ENCODE measurements around the gene EFHC1. TPM values are rescaled to one million over a fixed set of nuclear protein-coding genes. Genes with fewer than 3 reads are reported as not detected.

EFHC1 gene
- polyA plus RNA-seq, 2 donors: 8.4 to 14.4 TPM

- 78 to 83% methylated on average over 9 of the region's 9 CpGs for WGBS, 2 donors
- H3K27ac ChIP-seq (ENCODE audit: low read depth in 2 of 2, low read length in 1 of 2): no peak overlapping the region
- peaks cover 7 to 9% of the 10 kb centered on the region in 2 donors for H3K4me1 ChIP-seq (ENCODE audit: control insufficient read depth in 2 of 2, insufficient read depth in 2 of 2, low read length in 1 of 2)
These were observed 124.7 kb downstream of the EFHC1 start for GRCh38 chr6:52544602-52545405.

GRCh38 chr6:52545406-52546119 lies 125.4 kb downstream of the EFHC1 start:
- no peaks in the 10 kb centered on the region for H3K36me3 ChIP-seq (ENCODE audit: control insufficient read depth in 2 of 2, insufficient read depth in 2 of 2, low read length in 1 of 2)
- WGBS, 2 donors: 80 to 82% methylated on average over 6 of the region's 6 CpGs
- H3K27me3 ChIP-seq (ENCODE audit: control insufficient read depth in 1 of 2, insufficient read depth in 2 of 2, low read length in 2 of 2): no peaks in the 10 kb centered on the region
- H3K4me3 ChIP-seq (ENCODE audit: low read depth in 1 of 2, low read length in 2 of 2): no peak overlapping the region
- peaks cover 7 to 9% of the 10 kb centered on the region in 2 donors for H3K4me1 ChIP-seq (ENCODE audit: control insufficient read depth in 2 of 2, insufficient read depth in 2 of 2, low read length in 1 of 2)
- H3K9me3 ChIP-seq (ENCODE audit: control insufficient read depth in 2 of 2, insufficient read depth in 1 of 2, low read depth in 1 of 2, low read length in 1 of 2): no peaks in the 10 kb centered on the region
- no peak overlapping the region for H3K27ac ChIP-seq (ENCODE audit: low read depth in 2 of 2, low read length in 1 of 2)

More at GRCh38 chr6:52544602-52545405, 124.7 kb downstream of the EFHC1 start:
- Histone ChIP-seq H3K4me3 (ENCODE audit: low read depth in 1 of 2, low read length in 2 of 2) (no peak overlapping the region), H3K36me3 (ENCODE audit: control insufficient read depth in 2 of 2, insufficient read depth in 2 of 2, low read length in 1 of 2) (no peaks in the 10 kb centered on the region), H3K27me3 (ENCODE audit: control insufficient read depth in 1 of 2, insufficient read depth in 2 of 2, low read length in 2 of 2) (no peaks in the 10 kb centered on the region), H3K9me3 (ENCODE audit: control insufficient read depth in 2 of 2, insufficient read depth in 1 of 2, low read depth in 1 of 2, low read length in 1 of 2) (no peaks in the 10 kb centered on the region)

DNA sequence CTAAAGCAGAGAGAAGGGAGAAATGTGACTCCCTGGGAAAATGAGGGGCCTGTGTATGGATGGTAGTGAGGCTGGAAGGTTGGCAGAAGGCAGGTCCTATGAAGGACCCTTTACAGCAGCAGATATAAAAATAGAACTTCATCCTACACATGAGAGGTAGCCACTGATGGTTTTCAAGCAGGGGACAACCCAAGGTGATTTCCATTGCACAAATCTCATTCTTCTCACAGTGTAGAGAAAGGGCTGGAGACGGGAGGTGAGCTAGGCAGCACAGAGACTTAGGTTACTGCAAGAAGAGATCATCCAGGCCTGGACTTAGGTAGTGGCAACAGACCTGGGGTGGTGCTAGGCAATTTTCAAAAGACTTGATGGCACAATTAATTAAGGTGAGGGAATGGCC lies 126.0 kb downstream of the EFHC1 start:
- no peaks in the 10 kb centered on the region for H3K9me3 ChIP-seq (ENCODE audit: control insufficient read depth in 2 of 2, insufficient read depth in 1 of 2, low read depth in 1 of 2, low read length in 1 of 2)
- H3K4me1 ChIP-seq (ENCODE audit: control insufficient read depth in 2 of 2, insufficient read depth in 2 of 2, low read length in 1 of 2): peaks cover 7 to 9% of the 10 kb centered on the region in 2 donors
- 87 to 91% methylated on average over 1 of the region's 1 CpG for WGBS, 2 donors
- no peak overlapping the region for H3K4me3 ChIP-seq (ENCODE audit: low read depth in 1 of 2, low read length in 2 of 2)
- no peak overlapping the region for H3K27ac ChIP-seq (ENCODE audit: low read depth in 2 of 2, low read length in 1 of 2)
- H3K36me3 ChIP-seq (ENCODE audit: control insufficient read depth in 2 of 2, insufficient read depth in 2 of 2, low read length in 1 of 2): no peaks in the 10 kb centered on the region
- no peaks in the 10 kb centered on the region for H3K27me3 ChIP-seq (ENCODE audit: control insufficient read depth in 1 of 2, insufficient read depth in 2 of 2, low read length in 2 of 2)

- H3K27ac ChIP-seq (ENCODE audit: low read depth in 2 of 2, low read length in 1 of 2): no peak overlapping the region
- WGBS, 2 donors: 78 to 84% methylated on average over 3 of the region's 3 CpGs
- peaks cover 8 to 13% of the 10 kb centered on the region in 2 donors for H3K4me1 ChIP-seq (ENCODE audit: control insufficient read depth in 2 of 2, insufficient read depth in 2 of 2, low read length in 1 of 2)
These were observed 126.5 kb downstream of the EFHC1 start for GRCh38 chr6:52546678-52547077.

DNA sequence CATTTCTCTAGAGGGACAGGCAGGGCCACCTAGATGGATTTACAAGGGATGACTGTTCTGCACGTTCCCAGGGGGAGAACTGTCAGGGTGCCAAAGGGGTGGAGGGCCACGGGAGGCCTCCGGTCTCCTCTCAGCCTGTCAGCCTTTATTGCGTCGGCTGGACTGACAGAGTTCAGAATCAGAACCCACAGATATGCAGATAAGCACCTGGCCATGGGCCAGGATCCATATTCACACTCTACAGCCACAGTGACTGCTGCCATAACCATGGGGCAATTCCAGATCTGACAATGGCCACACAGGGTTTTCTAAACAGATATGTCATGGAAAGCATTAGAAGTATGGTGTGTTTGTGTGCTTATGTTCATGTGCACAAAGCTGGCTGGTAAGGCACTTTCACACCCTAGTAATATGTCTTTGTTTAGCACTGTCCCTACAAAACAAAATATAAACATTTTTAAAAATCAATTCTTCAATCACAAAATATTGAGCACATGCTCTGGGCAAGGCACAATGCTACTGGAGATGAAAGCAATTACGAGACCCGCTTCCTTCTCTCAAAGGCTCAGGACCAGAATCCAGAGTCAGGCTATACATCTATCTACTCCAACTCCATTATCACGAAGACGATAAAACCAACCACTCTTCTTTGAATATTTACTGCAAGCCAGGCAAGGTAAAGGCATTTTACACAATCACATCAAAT lies 127.7 kb downstream of the EFHC1 start:
- H3K27ac ChIP-seq (ENCODE audit: low read depth in 2 of 2, low read length in 1 of 2): no peak overlapping the region
- H3K9me3 ChIP-seq (ENCODE audit: control insufficient read depth in 2 of 2, insufficient read depth in 1 of 2, low read depth in 1 of 2, low read length in 1 of 2): peaks cover 0 to 2% of the 10 kb centered on the region in 2 donors
- no peaks in the 10 kb centered on the region for H3K27me3 ChIP-seq (ENCODE audit: control insufficient read depth in 1 of 2, insufficient read depth in 2 of 2, low read length in 2 of 2)
- H3K4me3 ChIP-seq (ENCODE audit: low read depth in 1 of 2, low read length in 2 of 2): no peak overlapping the region
- H3K4me1 ChIP-seq (ENCODE audit: control insufficient read depth in 2 of 2, insufficient read depth in 2 of 2, low read length in 1 of 2): peaks cover 14 to 20% of the 10 kb centered on the region in 2 donors
- 72 to 76% methylated on average over 9 of the region's 9 CpGs for WGBS, 2 donors
- H3K36me3 ChIP-seq (ENCODE audit: control insufficient read depth in 2 of 2, insufficient read depth in 2 of 2, low read length in 1 of 2): no peaks in the 10 kb centered on the region

More at GRCh38 chr6:52546678-52547077, 126.5 kb downstream of the EFHC1 start:
- Histone ChIP-seq H3K9me3 (ENCODE audit: control insufficient read depth in 2 of 2, insufficient read depth in 1 of 2, low read depth in 1 of 2, low read length in 1 of 2) (no peaks in the 10 kb centered on the region), H3K27me3 (ENCODE audit: control insufficient read depth in 1 of 2, insufficient read depth in 2 of 2, low read length in 2 of 2) (no peaks in the 10 kb centered on the region), H3K4me3 (ENCODE audit: low read depth in 1 of 2, low read length in 2 of 2) (no peak overlapping the region), H3K36me3 (ENCODE audit: control insufficient read depth in 2 of 2, insufficient read depth in 2 of 2, low read length in 1 of 2) (no peaks in the 10 kb centered on the region)

- H3K36me3 ChIP-seq (ENCODE audit: control insufficient read depth in 2 of 2, insufficient read depth in 2 of 2, low read length in 1 of 2): peaks cover 0 to under 1% of the 10 kb centered on the region in 2 donors
- peaks cover 0 to 2% of the 10 kb centered on the region in 2 donors for H3K9me3 ChIP-seq (ENCODE audit: control insufficient read depth in 2 of 2, insufficient read depth in 1 of 2, low read depth in 1 of 2, low read length in 1 of 2)
- no peak overlapping the region for H3K27ac ChIP-seq (ENCODE audit: low read depth in 2 of 2, low read length in 1 of 2)
- no peaks in the 10 kb centered on the region for H3K27me3 ChIP-seq (ENCODE audit: control insufficient read depth in 1 of 2, insufficient read depth in 2 of 2, low read length in 2 of 2)
- H3K4me1 ChIP-seq (ENCODE audit: control insufficient read depth in 2 of 2, insufficient read depth in 2 of 2, low read length in 1 of 2): peaks cover 14 to 20% of the 10 kb centered on the region in 2 donors
- H3K4me3 ChIP-seq (ENCODE audit: low read depth in 1 of 2, low read length in 2 of 2): no peak overlapping the region
- WGBS, 2 donors: 63 to 72% methylated on average over 7 of the region's 7 CpGs
These were observed 128.2 kb downstream of the EFHC1 start for GRCh38 chr6:52548353-52548713.

DNA sequence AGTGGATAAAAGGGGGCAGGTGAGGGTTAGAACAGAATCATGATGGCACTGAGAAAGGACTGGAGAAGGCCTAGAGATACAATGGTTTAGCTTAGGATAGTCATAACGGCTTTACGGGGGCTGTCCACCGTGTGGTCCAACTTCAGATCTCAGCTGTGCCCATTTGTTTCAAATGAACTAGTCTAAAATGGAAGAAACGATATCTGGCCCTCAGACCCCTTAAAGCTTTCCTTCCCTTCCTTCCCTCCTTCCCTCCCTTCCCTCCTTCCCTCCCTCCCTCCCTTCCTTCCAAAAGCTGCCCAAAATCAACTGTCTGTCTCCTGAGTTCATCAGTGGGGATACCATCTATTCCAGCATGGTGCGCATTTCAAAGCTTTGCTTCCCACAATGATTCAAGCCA lies 128.9 kb downstream of the EFHC1 start:
- Histone ChIP-seq H3K27ac (ENCODE audit: low read depth in 2 of 2, low read length in 1 of 2) (no peak overlapping the region), H3K4me1 (ENCODE audit: control insufficient read depth in 2 of 2, insufficient read depth in 2 of 2, low read length in 1 of 2) (peaks cover 14 to 20% of the 10 kb centered on the region in 2 donors), H3K27me3 (ENCODE audit: control insufficient read depth in 1 of 2, insufficient read depth in 2 of 2, low read length in 2 of 2) (no peaks in the 10 kb centered on the region), H3K36me3 (ENCODE audit: control insufficient read depth in 2 of 2, insufficient read depth in 2 of 2, low read length in 1 of 2) (peaks cover 0 to 2% of the 10 kb centered on the region in 2 donors), H3K4me3 (ENCODE audit: low read depth in 1 of 2, low read length in 2 of 2) (no peak overlapping the region), H3K9me3 (ENCODE audit: control insufficient read depth in 2 of 2, insufficient read depth in 1 of 2, low read depth in 1 of 2, low read length in 1 of 2) (peaks cover 0 to 2% of the 10 kb centered on the region in 2 donors)
- 92% methylated on average over 5 of the region's 5 CpGs for WGBS, 2 donors

- peaks cover 0 to 2% of the 10 kb centered on the region in 2 donors for H3K9me3 ChIP-seq (ENCODE audit: control insufficient read depth in 2 of 2, insufficient read depth in 1 of 2, low read depth in 1 of 2, low read length in 1 of 2)
- no peak overlapping the region for H3K4me3 ChIP-seq (ENCODE audit: low read depth in 1 of 2, low read length in 2 of 2)
- WGBS, 2 donors: 71 to 90% methylated on average over 4 of the region's 4 CpGs
- no peaks in the 10 kb centered on the region for H3K27me3 ChIP-seq (ENCODE audit: control insufficient read depth in 1 of 2, insufficient read depth in 2 of 2, low read length in 2 of 2)
- H3K27ac ChIP-seq (ENCODE audit: low read depth in 2 of 2, low read length in 1 of 2): no peak overlapping the region
- peaks cover 12 to 20% of the 10 kb centered on the region in 2 donors for H3K4me1 ChIP-seq (ENCODE audit: control insufficient read depth in 2 of 2, insufficient read depth in 2 of 2, low read length in 1 of 2)
- H3K36me3 ChIP-seq (ENCODE audit: control insufficient read depth in 2 of 2, insufficient read depth in 2 of 2, low read length in 1 of 2): peaks cover 0 to 2% of the 10 kb centered on the region in 2 donors
These were observed 129.3 kb downstream of the EFHC1 start for GRCh38 chr6:52549428-52549827.

DNA sequence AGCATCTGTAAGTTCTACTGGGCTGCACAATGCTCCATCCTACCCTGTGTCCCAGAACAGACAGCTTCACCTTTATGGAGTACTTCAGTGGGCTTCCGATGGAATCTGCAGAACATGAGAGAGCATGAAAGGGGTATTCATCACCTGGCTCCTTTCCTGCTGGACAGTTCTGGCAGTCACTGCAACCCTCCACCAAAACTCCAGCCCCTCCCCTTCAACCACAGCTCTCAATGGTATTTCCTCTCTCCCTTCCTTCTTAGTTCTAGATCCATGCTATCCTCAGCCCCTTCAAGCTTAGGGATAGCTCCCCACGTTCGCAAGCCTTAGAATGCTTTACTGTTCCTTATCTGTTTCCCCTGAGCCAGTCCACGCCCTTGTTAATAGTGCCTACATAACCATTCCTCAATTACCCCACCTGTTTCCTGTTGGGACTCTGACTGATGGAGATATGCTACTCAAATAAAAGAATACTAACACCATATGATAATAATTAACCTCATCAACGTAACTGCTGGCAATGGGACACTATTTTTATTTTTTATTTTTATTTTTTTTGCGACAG lies 130.0 kb downstream of the EFHC1 start:
- Histone ChIP-seq H3K9me3 (ENCODE audit: control insufficient read depth in 2 of 2, insufficient read depth in 1 of 2, low read depth in 1 of 2, low read length in 1 of 2) (peaks cover 0 to 2% of the 10 kb centered on the region in 2 donors), H3K36me3 (ENCODE audit: control insufficient read depth in 2 of 2, insufficient read depth in 2 of 2, low read length in 1 of 2) (peaks cover 0 to 2% of the 10 kb centered on the region in 2 donors), H3K4me1 (ENCODE audit: control insufficient read depth in 2 of 2, insufficient read depth in 2 of 2, low read length in 1 of 2) (peaks cover 10 to 20% of the 10 kb centered on the region in 2 donors), H3K27ac (ENCODE audit: low read depth in 2 of 2, low read length in 1 of 2) (no peak overlapping the region), H3K4me3 (ENCODE audit: low read depth in 1 of 2, low read length in 2 of 2) (no peak overlapping the region), H3K27me3 (ENCODE audit: control insufficient read depth in 1 of 2, insufficient read depth in 2 of 2, low read length in 2 of 2) (no peaks in the 10 kb centered on the region)
- WGBS, 2 donors: 63 to 84% methylated on average over 6 of the region's 6 CpGs

Measured in esophagus (tissue), 2 donors.